NCI-H748 (cell line): ENCODE measurements around the gene SLC27A3.
A peak's percentile ranks its signal among the peaks of the same experiment; 100 is the strongest.
"Not testable (repeated sequence)": the region's sequence is repeated elsewhere in the genome, so short reads cannot be mapped to it uniquely, and the experiment has no call there.

ENCODE experiments used
- DNase-seq: peaks from one replicate; lab custom pipeline; 2025; ENCODE audit not compliant: unreplicated experiment; lab: John Stamatoyannopoulos, UW

Gene SLC27A3

DNA sequence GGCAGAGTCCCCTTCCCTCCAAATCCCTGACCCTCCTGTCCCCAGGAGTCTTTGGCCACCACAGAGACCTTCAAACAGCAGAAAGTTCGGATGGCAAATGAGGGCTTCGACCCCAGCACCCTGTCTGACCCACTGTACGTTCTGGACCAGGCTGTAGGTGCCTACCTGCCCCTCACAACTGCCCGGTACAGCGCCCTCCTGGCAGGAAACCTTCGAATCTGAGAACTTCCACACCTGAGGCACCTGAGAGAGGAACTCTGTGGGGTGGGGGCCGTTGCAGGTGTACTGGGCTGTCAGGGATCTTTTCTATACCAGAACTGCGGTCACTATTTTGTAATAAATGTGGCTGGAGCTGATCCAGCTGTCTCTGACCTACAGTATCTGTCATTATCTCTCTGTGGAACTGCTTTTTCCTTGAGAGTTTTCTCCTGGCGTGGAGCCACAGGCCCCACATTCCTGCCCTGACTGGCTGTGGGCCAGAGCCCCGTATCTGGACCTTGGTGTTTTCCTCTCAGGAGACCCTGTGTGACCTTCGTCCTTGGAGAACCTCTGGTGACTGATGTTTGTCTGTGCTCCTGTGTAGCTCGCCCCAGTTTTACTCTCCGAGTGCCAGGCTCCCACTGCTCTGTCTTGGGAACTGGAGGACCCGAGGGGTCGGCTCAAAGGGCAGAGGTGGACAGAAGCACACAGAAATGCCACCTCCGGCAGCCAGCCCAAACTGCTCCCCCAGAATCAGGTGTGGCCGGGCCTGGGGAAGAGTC is 4.8 kb downstream of the SLC27A3 start:
- DNase-seq = no peak

DNA sequence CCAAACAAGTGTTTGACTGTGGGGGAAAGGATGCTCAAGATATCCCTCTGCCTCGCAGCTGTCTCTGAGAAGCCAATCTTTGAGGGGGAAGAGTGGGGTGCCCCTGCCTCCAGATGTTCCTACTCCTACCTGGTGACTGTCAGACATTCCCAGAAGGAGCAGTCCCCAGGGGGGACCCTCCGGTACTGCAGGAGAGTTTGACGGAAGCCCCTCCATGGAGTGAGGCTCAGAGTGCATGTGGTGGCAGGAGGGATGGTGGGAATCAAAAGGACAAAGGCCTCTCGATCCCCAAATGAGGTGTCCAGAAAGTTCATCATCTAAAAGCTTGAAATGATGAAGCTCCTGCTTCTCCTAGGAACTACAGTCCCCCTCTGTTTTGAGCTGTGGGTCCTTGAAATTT is 5.3 kb downstream of the SLC27A3 start:
- DNase-seq = no peak

DNA sequence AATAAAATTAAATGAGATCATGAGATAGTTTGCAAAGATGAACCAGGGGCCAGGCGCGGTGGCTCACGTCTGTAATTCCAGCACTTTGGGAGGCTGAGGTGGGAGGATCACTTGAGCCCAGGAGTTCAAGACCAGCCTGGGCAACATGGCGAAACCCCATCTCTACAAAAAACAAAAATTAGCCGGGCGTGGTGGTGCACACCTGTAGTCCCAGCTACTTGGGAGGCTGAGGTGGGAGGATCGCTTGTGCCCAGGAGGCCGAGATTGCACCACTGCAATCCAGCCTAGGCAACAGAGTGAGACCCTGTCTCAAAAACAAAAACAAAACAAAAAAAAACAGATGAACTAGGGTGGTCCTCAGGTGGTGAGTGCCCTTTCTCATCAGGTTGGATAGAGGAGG is 7.4 kb downstream of the SLC27A3 start:
- not testable (repeated sequence) for DNase-seq

DNA sequence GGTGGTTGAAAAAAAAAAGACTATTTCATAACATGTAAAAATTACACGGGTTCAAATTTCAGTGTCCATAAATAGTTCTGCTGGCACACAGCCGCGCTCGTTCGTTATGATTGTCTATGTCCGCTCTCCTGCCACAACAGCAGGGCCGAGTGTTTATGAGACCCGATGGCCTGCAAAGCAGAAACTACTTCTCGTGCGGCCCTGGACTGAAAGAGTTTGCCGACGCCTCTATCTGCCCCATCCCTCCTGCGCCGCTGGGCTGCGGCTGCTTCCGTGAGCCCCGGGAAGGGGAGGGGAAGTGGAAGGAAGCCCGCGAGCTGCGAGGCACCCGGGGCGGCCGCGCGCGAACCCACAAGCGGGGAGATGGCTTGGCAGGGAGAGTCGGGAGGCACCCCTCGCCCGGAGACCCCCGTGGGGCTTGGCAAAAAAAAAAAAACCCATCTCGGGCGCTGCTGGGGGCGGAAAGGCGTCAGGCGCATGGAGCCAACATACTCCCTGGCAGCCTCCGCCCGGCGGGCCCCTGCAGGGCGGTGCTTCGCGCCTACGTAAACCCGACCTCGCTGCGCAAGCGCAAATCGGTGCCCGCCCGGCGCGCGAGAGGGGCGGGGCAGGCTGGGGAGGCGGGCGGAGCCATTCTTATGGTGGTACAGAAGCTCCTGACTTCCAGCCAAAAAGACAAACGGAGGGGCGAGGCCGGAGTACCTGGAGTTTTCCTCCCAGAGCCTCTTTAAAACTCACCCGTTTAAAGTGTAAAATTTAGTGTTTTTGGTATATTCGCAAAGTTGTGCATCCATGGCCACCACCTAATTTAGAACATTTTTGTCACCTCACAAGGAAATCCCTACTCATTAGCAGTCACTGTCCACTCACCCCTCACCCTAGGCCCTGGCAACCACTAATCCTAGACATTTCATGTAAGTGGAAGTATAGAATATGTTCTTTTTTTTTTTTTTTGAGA is 8.3 kb downstream of the SLC27A3 start:
- DNase-seq = peak; percentile 93

DNA sequence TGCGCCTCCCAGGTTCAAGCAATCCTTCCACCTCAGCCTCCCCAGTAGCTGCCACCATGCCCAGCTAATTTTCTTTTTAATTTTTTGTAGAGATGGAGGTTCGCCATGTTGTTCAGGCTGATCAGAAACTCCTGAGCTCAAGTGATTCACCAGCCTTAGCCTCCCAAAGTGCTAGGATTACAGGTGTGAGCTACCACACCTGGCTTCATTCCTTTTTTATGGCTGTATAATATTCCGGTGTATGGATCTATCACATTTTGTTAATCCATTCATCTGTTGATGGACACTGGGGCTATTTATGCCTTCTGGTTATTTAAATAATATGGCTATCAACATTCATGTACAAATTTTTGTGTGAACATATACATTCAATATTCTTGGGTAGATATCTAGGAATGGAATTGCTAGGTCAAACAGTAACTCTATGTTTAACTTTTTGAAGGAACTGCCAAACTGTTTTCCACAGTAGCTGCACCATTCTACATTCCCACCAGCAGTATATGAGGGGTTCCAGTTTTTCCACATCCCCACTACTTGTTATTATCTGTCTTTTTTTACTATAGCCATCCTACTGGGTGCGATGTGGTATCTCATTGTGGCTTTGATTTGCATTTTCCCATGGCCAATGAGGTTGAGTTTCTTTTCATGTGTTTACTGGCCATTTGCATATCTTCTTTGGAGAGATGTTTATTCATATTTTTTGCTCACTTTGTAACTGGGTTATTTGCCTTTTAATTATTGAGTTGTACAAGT is 11.0 kb downstream of the SLC27A3 start:
- DNase-seq = no peak

- DNase-seq = no peak
These were observed 14.3 kb downstream of the SLC27A3 start for GRCh38 chr1:153789478-153790034.

GRCh38 chr1:153790313-153790965 is 15.2 kb downstream of the SLC27A3 start:
- DNase-seq = no peak

- DNase-seq = no peak
These were observed 15.9 kb downstream of the SLC27A3 start for GRCh38 chr1:153790966-153791647.

- no peak for DNase-seq
These were observed 16.5 kb downstream of the SLC27A3 start for GRCh38 chr1:153791648-153792253.

- no peak for DNase-seq
These were observed 17.4 kb downstream of the SLC27A3 start for GRCh38 chr1:153792631-153793041.

- no peak for DNase-seq
These were observed 18.2 kb downstream of the SLC27A3 start for GRCh38 chr1:153793261-153793972.

- DNase-seq = no peak
These were observed 18.9 kb downstream of the SLC27A3 start for GRCh38 chr1:153793973-153794615.

DNA sequence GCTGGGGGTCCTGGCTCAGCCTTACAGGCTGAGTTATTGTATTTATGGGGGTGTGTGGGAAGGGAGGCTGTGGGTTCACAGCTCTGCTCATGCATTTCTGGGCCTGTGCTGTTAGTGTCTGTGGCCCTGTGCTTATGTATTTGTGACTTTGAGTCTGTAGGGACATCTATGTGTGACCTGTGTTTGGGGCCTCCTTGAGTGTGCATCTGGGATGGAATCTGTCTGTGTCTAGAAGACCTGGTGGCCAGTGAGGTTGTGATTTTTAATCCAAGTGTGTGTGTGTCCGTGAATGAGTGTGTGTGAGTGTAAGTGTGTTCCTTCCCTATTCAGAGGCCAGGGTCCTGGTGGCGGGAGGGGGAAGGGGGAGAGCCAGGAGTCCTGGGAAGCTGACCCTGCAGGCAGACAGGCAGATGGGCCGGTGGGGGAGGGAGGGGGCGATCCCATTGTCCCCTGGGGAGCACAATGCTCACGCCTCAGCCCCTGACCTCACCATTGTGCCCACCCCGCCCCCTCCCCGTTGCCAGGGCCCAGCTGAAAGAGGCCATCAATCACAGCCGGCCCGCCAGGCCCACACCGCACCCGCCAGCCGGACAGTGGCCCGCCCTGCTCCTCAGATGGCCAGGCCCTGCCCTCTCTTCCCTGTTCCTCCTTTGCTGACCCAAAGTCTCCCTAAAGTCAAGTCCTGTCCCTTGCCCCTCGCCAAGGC is 19.6 kb downstream of the SLC27A3 start:
- no peak for DNase-seq

- DNase-seq = no peak
These were observed 20.2 kb downstream of the SLC27A3 start for GRCh38 chr1:153795330-153795837.

- no peak for DNase-seq
These were observed 21.0 kb downstream of the SLC27A3 start for GRCh38 chr1:153795934-153796785.

- peak; percentile 73 for DNase-seq
These were observed 21.8 kb downstream of the SLC27A3 start for GRCh38 chr1:153796786-153797659.
